22Rv1 (cell line): ENCODE measurements around the gene ZNF423.

Experiments used
- ZFX ChIP-seq: fragments of 450-650 bp; IDR thresholded peaks from 2 replicates; pipeline ENCODE4 v1.6.1; 2017; ENCODE audit warnings: antibody characterized with exemption, borderline replicate concordance
- TF ChIP-seq, protein P1 (sequence below): fragments of 450-650 bp; IDR thresholded peaks from 2 replicates; pipeline ENCODE4 v1.5.1; 2017; ENCODE audit warnings: mild to moderate bottlenecking

DNA sequence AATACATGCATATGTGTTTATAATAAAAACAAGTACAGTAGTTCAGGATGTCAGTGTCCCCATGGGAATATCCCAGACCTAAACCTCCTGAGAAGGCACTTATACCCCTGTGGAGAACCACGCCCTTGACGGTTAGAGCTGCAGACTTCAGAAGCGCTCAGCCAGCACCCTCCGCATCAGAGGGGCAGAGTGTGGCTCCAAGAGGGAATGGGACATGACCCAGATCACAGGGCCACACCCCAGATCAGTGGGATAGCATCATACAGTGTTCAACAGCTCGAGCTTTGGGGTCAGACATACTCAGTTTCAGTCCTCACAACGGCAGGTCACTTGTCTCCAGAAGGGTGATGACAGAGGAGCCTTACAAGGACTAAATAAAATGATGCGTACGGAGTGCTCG, 45.8 kb upstream of the ZNF423 start:
- TF ChIP-seq, protein P1, sequence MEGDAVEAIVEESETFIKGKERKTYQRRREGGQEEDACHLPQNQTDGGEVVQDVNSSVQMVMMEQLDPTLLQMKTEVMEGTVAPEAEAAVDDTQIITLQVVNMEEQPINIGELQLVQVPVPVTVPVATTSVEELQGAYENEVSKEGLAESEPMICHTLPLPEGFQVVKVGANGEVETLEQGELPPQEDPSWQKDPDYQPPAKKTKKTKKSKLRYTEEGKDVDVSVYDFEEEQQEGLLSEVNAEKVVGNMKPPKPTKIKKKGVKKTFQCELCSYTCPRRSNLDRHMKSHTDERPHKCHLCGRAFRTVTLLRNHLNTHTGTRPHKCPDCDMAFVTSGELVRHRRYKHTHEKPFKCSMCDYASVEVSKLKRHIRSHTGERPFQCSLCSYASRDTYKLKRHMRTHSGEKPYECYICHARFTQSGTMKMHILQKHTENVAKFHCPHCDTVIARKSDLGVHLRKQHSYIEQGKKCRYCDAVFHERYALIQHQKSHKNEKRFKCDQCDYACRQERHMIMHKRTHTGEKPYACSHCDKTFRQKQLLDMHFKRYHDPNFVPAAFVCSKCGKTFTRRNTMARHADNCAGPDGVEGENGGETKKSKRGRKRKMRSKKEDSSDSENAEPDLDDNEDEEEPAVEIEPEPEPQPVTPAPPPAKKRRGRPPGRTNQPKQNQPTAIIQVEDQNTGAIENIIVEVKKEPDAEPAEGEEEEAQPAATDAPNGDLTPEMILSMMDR = no peak
- TF ChIP-seq ZFX = no peak
